Common myeloid progenitor, CD34-positive (primary cell): Measurements from ENCODE around the gene STAC.

Experiments
- CTCF ChIA-PET: fragments of 350-600 bp; sonication (Branson Sonifier 250); formaldehyde crosslinking; loops from one replicate; lab custom pipeline; 2021; ENCODE audit warnings: antibody characterized with exemption; lab: Charles Lee
- POLR2A ChIA-PET: fragments of 350-600 bp; sonication (Branson Sonifier 250); formaldehyde crosslinking; loops from one replicate; lab custom pipeline; 2021; ENCODE audit warnings: antibody characterized with exemption; lab: Charles Lee
- DNase-seq, 3 donors: peaks; one replicate each; pipeline versions ENCODE4 v3.0.0 to v3.0.0-alpha.2; 2013
- H3K27ac ChIP-seq, 2 experiments: 1 replicate in 1 of 2; 2 replicates in 1 of 2; pipeline ENCODE4 v1.7.0; 2013; ENCODE audit warnings: inconsistent platforms in 2 of 2, low read length in 2 of 2, mild to moderate bottlenecking in 2 of 2, low read depth in 1 of 2, moderate library complexity in 1 of 2; ENCODE audit not compliant: severe bottlenecking in 2 of 2, insufficient read depth in 1 of 2, poor library complexity in 1 of 2
- H3K27me3 ChIP-seq, 5 experiments: replicated peaks in 2 of 5; 1 replicate in 3 of 5; 2 replicates in 2 of 5; pipeline versions ENCODE4 v1.6.1 to v1.7.0; 2013; ENCODE audit warnings: low read length in 4 of 5, mild to moderate bottlenecking in 2 of 5, moderate library complexity in 2 of 5, inconsistent platforms in 1 of 5; ENCODE audit not compliant: insufficient read depth in 5 of 5, control insufficient read depth in 4 of 5
- H3K36me3 ChIP-seq, 4 experiments: 1 replicate in 2 of 4; 2 replicates in 2 of 4; pipeline versions ENCODE4 v1.6.1 to v1.7.0; 2013; ENCODE audit warnings: low read length in 3 of 4, control low read depth in 1 of 4, mild to moderate bottlenecking in 1 of 4; ENCODE audit not compliant: control insufficient read depth in 4 of 4, insufficient read depth in 4 of 4
- H3K4me1 ChIP-seq, 4 experiments: 1 replicate in 3 of 4; 2 replicates in 1 of 4; pipeline versions ENCODE4 v1.6.1 to v1.7.1; 2013; ENCODE audit warnings: low read length in 3 of 4, mild to moderate bottlenecking in 3 of 4, control low read depth in 1 of 4, inconsistent platforms in 1 of 4, moderate library complexity in 1 of 4; ENCODE audit not compliant: control insufficient read depth in 4 of 4, insufficient read depth in 4 of 4; ENCODE audit errors: control extremely low read depth in 1 of 4
- H3K4me3 ChIP-seq, 7 experiments: 1 replicate in 4 of 7; 2 replicates in 3 of 7; pipeline versions ENCODE4 v1.5.1 to v1.7.0; 2013; ENCODE audit warnings: mild to moderate bottlenecking in 7 of 7, low read length in 6 of 7, moderate library complexity in 6 of 7, inconsistent platforms in 2 of 7, low read depth in 2 of 7, control low read depth in 1 of 7; ENCODE audit not compliant: insufficient read depth in 4 of 7, control insufficient read depth in 1 of 7; ENCODE audit errors: extremely low read depth in 1 of 7
- H3K9me3 ChIP-seq, 5 experiments: 1 replicate in 4 of 5; 2 replicates in 1 of 5; pipeline versions ENCODE4 v1.6.1 to v1.7.1; 2013; ENCODE audit warnings: low read length in 4 of 5, mild to moderate bottlenecking in 2 of 5, inconsistent platforms in 1 of 5, low read depth in 1 of 5, moderate library complexity in 1 of 5; ENCODE audit not compliant: control insufficient read depth in 4 of 5, insufficient read depth in 2 of 5; ENCODE audit errors: control extremely low read depth in 1 of 5
- WGBS: methylation state at CpG from one replicate; pipeline ENCODE4 v1.1.5; 2013; ENCODE audit not compliant: insufficient coverage; 5-methylcytosine and 5-hydroxymethylcytosine counted together

Gene STAC

DNA sequence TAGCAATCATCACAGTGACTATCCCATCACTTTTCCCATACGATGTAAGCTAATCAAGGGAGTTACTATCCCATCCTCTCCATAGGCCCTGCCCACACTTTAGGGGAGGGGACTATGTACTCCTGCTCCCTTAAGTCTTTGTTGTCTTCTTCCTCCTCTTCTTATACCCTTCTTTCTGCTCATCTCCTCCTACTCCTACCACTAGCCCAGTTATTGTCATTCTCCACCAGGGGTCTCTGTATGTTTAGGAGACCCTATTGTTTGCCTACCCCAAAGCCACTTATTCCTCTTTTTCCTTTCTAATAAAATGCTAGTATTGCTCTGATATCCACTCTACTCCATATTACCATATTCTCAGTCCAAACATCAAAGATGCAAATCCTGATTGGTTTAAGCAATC lies 27.8 kb downstream of the STAC start:
- no peaks in the 10 kb centered on the region for H3K27me3 ChIP-seq
- no peak overlapping the region for H3K27ac ChIP-seq
- POLR2A ChIA-PET = interaction anchor here (0.6 kb wide), 1 partner anchor 560 kb away, joined by 3 read pairs; no protein-coding TSS in a partner anchor
- peaks cover 0 to 5% (median 0%) of the 10 kb centered on the region in 4 experiments for H3K36me3 ChIP-seq
- DNase-seq = peak in 2 of 3 donors; percentile 7 to 16
- no peak overlapping the region for H3K4me3 ChIP-seq
- CTCF ChIA-PET = interaction anchor here (1.0 to 1.4 kb wide), 3 partner anchors 20 to 132 kb away, joined by 3 to 5 read pairs (median 3); no protein-coding TSS in a partner anchor
- 100% methylated on average over 1 of the region's 1 CpG for WGBS
- H3K4me1 ChIP-seq = no peaks in the 10 kb centered on the region
- no peaks in the 10 kb centered on the region for H3K9me3 ChIP-seq

DNA sequence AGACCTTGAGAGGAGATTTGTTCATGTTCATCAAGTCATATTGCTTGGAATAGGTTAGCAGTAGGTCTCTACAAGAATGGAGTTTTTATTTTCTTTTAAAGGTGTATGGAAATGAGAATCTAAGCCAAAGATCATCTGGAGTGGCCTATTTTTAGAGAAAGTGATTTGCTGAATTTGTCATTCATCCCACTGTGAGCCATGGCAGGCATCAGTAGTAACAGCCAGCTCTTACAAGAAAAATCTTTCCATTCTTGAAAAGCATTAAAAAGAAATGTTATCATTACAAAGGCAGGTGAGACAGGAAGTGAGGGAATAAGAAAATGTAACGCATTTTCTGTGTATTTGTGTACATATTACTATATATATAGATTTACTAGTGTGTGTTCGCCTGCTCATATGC lies 29.6 kb downstream of the STAC start:
- POLR2A ChIA-PET = no interaction called here
- Histone ChIP-seq H3K27me3 (no peaks in the 10 kb centered on the region), H3K9me3 (peaks cover 0 to under 1% (median 0%) of the 10 kb centered on the region in 5 experiments), H3K4me1 (no peaks in the 10 kb centered on the region), H3K27ac (no peak overlapping the region), H3K36me3 (peaks cover 0 to 5% (median 0%) of the 10 kb centered on the region in 4 experiments), H3K4me3 (no peak overlapping the region)
- no CpG with 5 or more reads among the region's 2 CpGs for WGBS
- CTCF ChIA-PET = interaction anchor here (1.1 to 1.4 kb wide), 2 partner anchors 301 to 444 kb away, joined by 3 read pairs; no protein-coding TSS in a partner anchor
- no peak for DNase-seq

DNA sequence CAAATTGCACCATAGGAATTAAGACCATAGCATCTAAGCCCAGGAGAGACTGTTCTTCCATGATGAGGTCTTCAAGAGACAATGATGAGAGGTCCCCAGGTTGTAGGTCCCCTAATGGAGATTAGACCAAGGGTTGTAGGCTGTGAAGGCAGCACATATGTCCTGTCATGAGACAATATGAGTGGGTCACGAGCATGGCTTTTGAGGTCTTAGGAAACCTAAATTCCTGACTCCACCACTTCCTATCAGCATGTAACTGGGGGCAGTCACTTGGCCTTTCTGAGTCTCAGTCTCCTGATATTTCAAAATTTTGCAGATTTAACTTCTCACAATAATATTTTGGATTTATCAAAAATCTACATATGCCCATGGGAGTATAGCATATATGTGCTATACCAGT lies 31.3 kb downstream of the STAC start:
- H3K4me3 ChIP-seq = no peak overlapping the region
- 89% methylated on average over 1 of the region's 1 CpG for whole genome bisulfite sequencing
- H3K36me3 ChIP-seq = peaks cover 0 to 5% (median 3%) of the 10 kb centered on the region in 4 experiments
- ChIA-PET CTCF (no interaction called here), POLR2A (no interaction called here)
- H3K9me3 ChIP-seq = peaks cover 0 to 16% (median 0%) of the 10 kb centered on the region in 5 experiments
- H3K4me1 ChIP-seq = no peaks in the 10 kb centered on the region
- H3K27me3 ChIP-seq = no peaks in the 10 kb centered on the region
- H3K27ac ChIP-seq = no peak overlapping the region
- no peak for DNase-seq

DNA sequence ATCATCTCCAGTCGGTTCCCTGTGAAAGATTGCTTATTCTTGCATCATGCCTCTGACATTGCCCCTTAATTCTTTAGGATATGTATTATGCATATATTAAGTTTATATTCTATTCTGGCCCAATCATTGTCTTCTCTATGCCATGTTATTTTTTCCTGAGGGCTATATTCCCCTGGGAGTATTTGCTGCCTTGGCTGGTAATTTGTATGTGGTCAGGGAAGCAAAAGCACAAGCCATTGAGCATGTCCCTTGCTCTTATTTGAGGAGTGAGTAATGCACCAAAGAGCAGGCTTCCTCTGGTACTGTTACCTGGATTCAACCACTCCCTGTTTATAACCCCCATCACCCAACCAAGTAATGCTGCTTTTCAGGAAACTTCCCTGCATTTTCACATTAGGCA lies 36.3 kb downstream of the STAC start:
- DNase-seq = no peak
- H3K9me3 ChIP-seq = peaks cover 0 to 17% (median 0%) of the 10 kb centered on the region in 5 experiments
- peaks cover 0 to 5% (median under 1%) of the 10 kb centered on the region in 4 experiments for H3K36me3 ChIP-seq
- ChIA-PET POLR2A (interaction anchor here (0.6 kb wide), 1 partner anchor 115 kb away, joined by 4 read pairs; no protein-coding TSS in a partner anchor), CTCF (no interaction called here)
- no peak overlapping the region for H3K27ac ChIP-seq
- no CpG with 5 or more reads among the region's 1 CpG for WGBS
- H3K27me3 ChIP-seq = no peaks in the 10 kb centered on the region
- no peaks in the 10 kb centered on the region for H3K4me1 ChIP-seq
- no peak overlapping the region for H3K4me3 ChIP-seq

DNA sequence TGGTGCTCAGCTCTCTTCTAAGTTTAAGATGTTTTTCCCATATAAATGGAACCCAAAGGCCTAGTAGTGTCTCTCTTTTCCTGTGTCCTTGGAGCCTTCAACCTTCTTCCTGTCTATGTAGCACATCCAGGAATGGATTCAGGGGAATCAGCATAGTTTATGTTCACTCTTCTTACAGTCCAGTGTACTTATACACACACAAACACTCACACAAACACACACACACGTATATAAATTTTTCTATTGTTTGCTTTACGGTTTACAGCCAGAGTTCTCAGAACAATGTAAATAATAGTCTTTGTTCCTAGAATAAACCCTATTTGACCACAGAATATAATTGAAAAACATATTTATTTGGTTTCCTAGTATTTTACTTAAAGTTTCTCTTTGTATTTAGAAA lies 36.9 kb downstream of the STAC start:
- no CpG with 5 or more reads among the region's 2 CpGs for WGBS
- Histone ChIP-seq H3K27me3 (no peaks in the 10 kb centered on the region), H3K36me3 (peaks cover 0 to 5% (median under 1%) of the 10 kb centered on the region in 4 experiments), H3K4me1 (no peaks in the 10 kb centered on the region), H3K9me3 (peaks cover 0 to 17% (median 0%) of the 10 kb centered on the region in 5 experiments), H3K27ac (no peak overlapping the region), H3K4me3 (no peak overlapping the region)
- POLR2A ChIA-PET = no interaction called here
- DNase-seq = no peak
- CTCF ChIA-PET = no interaction called here

DNA sequence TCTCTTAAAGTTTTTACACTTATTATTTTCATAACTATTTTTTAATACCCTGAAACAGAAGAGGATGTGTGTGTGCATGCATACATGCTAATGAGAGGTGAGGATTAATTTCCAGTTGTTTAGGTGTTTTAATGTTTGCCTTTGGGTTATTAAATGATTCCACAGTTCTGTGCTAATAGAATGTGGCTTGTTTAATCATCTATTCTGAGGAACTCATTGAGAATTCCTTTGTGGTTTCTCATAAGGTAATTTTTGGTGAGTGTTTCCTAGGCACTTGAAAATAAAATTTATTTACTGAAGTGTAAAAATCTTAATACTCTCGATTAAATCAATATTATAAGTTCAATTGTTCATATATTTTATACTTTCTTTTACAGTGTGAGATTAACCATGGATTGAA lies 38.0 kb downstream of the STAC start:
- H3K4me1 ChIP-seq = no peaks in the 10 kb centered on the region
- peaks cover 0 to 5% (median under 1%) of the 10 kb centered on the region in 4 experiments for H3K36me3 ChIP-seq
- CTCF ChIA-PET = no interaction called here
- H3K27ac ChIP-seq = no peak overlapping the region
- no peak overlapping the region for H3K4me3 ChIP-seq
- POLR2A ChIA-PET = no interaction called here
- DNase-seq = no peak
- WGBS = no CpG with 5 or more reads among the region's 1 CpG
- no peaks in the 10 kb centered on the region for H3K27me3 ChIP-seq
- H3K9me3 ChIP-seq = peaks cover 0 to 17% (median 0%) of the 10 kb centered on the region in 5 experiments

DNA sequence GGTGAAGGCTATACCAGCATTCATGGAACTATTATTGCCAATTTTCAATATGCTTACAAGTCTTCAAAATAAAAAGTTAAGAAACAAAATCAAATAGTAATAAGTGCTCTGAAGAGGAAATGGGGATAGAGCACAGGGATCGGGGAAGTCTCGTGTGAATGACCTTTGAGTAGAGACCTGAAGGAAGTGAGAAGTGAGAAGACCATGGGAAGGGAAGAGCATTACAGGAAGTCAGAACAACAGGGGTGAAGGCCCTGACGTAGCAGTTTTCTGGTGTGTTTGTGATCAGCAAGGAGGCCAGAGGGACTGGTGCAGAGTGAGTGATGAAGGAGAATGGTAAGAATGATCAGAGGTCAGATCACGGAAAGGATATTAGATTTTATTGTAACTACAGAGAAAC lies 48.1 kb downstream of the STAC start:
- CTCF ChIA-PET = no interaction called here
- peaks cover 0 to 3% (median 0%) of the 10 kb centered on the region in 4 experiments for H3K4me1 ChIP-seq
- no peak for DNase-seq
- WGBS = 89% methylated on average over 4 of the region's 4 CpGs
- no peaks in the 10 kb centered on the region for H3K36me3 ChIP-seq
- no peaks in the 10 kb centered on the region for H3K9me3 ChIP-seq
- H3K27me3 ChIP-seq = no peaks in the 10 kb centered on the region
- POLR2A ChIA-PET = no interaction called here
- no peak overlapping the region for H3K4me3 ChIP-seq
- no peak overlapping the region for H3K27ac ChIP-seq
